Activated naive CD8-positive, alpha-beta T cell (primary cell): ENCODE results near the gene FRMD4A.
"Not testable (repeated sequence)": the region's sequence is repeated elsewhere in the genome, so short reads cannot be mapped to it uniquely, and the experiment has no call there.

Experiments
- H3K27ac Mint-ChIP-seq: one replicate; pipeline ENCODE4 v1.8.0; 2021; ENCODE audit warnings: mixed read lengths
- H3K27me3 Mint-ChIP-seq: one replicate; pipeline ENCODE4 v1.8.0; 2021; ENCODE audit warnings: mixed read lengths
- H3K36me3 Mint-ChIP-seq: one replicate; pipeline ENCODE4 v1.8.0; 2021; ENCODE audit warnings: mixed read lengths
- H3K4me1 Mint-ChIP-seq: one replicate; pipeline ENCODE4 v1.8.0; 2021; ENCODE audit warnings: low read depth, mixed read lengths
- H3K4me3 Mint-ChIP-seq: one replicate; pipeline ENCODE4 v1.8.0; 2021; ENCODE audit warnings: mild to moderate bottlenecking, mixed read lengths
- H3K9me3 Mint-ChIP-seq: one replicate; pipeline ENCODE4 v1.8.0; 2021; ENCODE audit warnings: low read depth, mixed read lengths

The FRMD4A gene

GRCh38 chr10:13938950-13939349 is 391.8 kb downstream of the FRMD4A start:
- Mint-ChIP-seq H3K4me1 (peaks cover 8% of the 10 kb centered on the region), H3K9me3 (no peaks in the 10 kb centered on the region), H3K27ac (no peak overlapping the region), H3K36me3 (no peaks in the 10 kb centered on the region), H3K27me3 (peaks cover 3% of the 10 kb centered on the region), H3K4me3 (no peak overlapping the region)

GRCh38 chr10:13936826-13937225 is 393.9 kb downstream of the FRMD4A start:
- Mint-ChIP-seq H3K4me3 (no peak overlapping the region), H3K4me1 (no peaks in the 10 kb centered on the region), H3K9me3 (no peaks in the 10 kb centered on the region), H3K27ac (no peak overlapping the region), H3K36me3 (no peaks in the 10 kb centered on the region), H3K27me3 (peaks cover 5% of the 10 kb centered on the region)

DNA sequence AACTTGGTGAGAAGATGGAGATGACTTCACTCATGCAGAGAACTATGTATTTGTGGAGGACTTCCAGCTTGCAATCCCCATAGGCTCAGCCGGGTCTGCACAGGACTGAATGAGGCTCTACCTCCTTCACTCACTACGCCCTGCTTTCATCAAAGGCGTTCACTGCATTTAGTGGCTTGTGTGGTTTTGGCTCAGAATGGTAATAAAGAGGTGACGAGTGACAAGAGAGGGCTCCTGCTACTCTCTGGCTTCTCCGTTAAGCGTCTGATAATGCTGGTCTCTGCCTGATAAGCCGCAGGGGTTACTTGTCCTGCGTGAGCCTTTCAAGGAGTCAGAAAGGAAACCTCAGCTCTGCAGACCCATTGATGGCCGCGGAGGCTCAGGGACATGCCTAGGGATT is 400.6 kb downstream of the FRMD4A start:
- peaks cover 13% of the 10 kb centered on the region for H3K4me1 Mint-ChIP-seq
- no peak overlapping the region for H3K27ac Mint-ChIP-seq
- peak overlapping the region; percentile 25 for H3K4me3 Mint-ChIP-seq
- no peaks in the 10 kb centered on the region for H3K9me3 Mint-ChIP-seq
- H3K36me3 Mint-ChIP-seq, result no peaks in the 10 kb centered on the region
- peaks cover 2% of the 10 kb centered on the region for H3K27me3 Mint-ChIP-seq

DNA sequence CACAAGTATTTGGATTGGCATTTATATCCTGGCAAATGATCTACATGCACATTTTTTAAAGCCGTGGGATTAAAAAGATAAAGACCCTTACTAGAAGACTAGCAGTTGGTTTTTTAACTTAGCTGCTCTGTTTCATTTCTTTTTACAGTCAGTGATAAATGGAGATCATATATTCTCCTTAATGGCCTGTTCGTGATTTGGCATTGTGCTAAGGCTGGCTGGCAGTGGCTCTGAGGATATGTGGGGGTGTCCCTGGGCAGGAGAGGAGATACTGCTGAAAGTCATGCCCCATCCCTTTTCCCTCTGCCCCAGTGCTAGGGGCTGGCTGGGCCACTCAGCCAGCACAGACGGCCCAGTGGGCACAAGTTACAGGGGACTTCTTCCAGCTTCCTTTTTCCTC is 402.3 kb downstream of the FRMD4A start:
- no peaks in the 10 kb centered on the region for H3K36me3 Mint-ChIP-seq
- peaks cover 13% of the 10 kb centered on the region for H3K4me1 Mint-ChIP-seq
- peaks cover 2% of the 10 kb centered on the region for H3K27me3 Mint-ChIP-seq
- no peak overlapping the region for H3K27ac Mint-ChIP-seq
- no peaks in the 10 kb centered on the region for H3K9me3 Mint-ChIP-seq
- no peak overlapping the region for H3K4me3 Mint-ChIP-seq

- Mint-ChIP-seq H3K27me3 (no peaks in the 10 kb centered on the region), H3K4me3 (no peak overlapping the region), H3K9me3 (no peaks in the 10 kb centered on the region), H3K27ac (no peak overlapping the region), H3K4me1 (peaks cover 13% of the 10 kb centered on the region), H3K36me3 (no peaks in the 10 kb centered on the region)
Observed at GRCh38 chr10:13925971-13926780, 404.5 kb downstream of the FRMD4A start.

GRCh38 chr10:13924040-13924725 is 406.5 kb downstream of the FRMD4A start:
- H3K27ac Mint-ChIP-seq, result no peak overlapping the region
- no peaks in the 10 kb centered on the region for H3K9me3 Mint-ChIP-seq
- H3K27me3 Mint-ChIP-seq, result no peaks in the 10 kb centered on the region
- H3K36me3 Mint-ChIP-seq, result no peaks in the 10 kb centered on the region
- no peak overlapping the region for H3K4me3 Mint-ChIP-seq
- peaks cover 6% of the 10 kb centered on the region for H3K4me1 Mint-ChIP-seq

DNA sequence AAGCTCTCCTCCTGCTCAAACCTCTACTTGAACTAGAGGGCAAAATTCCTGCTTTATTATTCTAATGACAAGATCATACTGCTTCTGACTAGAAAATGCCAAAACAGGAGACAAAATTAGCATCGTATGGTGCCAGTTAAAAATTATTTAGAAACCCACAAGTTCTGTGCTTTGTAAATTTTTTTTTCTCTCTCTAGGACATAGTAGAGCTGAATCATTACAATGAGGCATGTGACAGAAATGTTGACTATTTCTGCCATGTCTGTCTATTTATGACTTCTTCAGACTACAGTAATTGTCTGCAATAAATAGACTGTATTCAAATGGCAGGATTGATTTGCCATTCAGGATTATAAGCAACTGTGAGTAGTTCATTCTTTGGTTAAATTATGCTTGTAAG is 408.1 kb downstream of the FRMD4A start:
- no peaks in the 10 kb centered on the region for H3K9me3 Mint-ChIP-seq

DNA sequence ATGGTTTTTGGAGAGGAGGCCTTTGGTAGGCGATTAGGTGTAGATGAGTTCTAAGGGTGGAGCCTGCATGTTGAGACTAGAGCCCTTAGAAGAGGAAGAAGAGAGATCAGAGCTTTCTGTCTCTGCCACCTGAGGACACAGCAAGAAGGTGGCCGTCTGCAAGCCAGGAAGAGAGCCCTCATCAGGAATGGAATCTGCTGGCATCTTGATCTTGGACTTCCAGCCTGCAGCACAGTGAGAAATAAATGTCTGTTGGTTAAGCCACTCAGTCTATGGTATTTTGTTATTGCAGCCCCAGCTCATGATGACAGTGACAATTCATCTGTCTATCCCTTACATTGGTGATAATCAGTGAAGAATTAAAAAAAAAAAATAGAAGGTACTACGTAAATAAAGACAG is 408.8 kb downstream of the FRMD4A start:
- H3K27me3 Mint-ChIP-seq, result no peaks in the 10 kb centered on the region
- H3K27ac Mint-ChIP-seq, result no peak overlapping the region
- no peaks in the 10 kb centered on the region for H3K9me3 Mint-ChIP-seq
- H3K36me3 Mint-ChIP-seq, result peaks cover 2% of the 10 kb centered on the region
- H3K4me3 Mint-ChIP-seq, result no peak overlapping the region
- H3K4me1 Mint-ChIP-seq, result peaks cover 6% of the 10 kb centered on the region

More for the DNA sequence above, 408.1 kb downstream of the FRMD4A start:
- peaks cover under 1% of the 10 kb centered on the region for H3K36me3 Mint-ChIP-seq
- H3K4me1 Mint-ChIP-seq, result peaks cover 6% of the 10 kb centered on the region
- H3K4me3 Mint-ChIP-seq, result no peak overlapping the region
- H3K27me3 Mint-ChIP-seq, result no peaks in the 10 kb centered on the region
- no peak overlapping the region for H3K27ac Mint-ChIP-seq

DNA sequence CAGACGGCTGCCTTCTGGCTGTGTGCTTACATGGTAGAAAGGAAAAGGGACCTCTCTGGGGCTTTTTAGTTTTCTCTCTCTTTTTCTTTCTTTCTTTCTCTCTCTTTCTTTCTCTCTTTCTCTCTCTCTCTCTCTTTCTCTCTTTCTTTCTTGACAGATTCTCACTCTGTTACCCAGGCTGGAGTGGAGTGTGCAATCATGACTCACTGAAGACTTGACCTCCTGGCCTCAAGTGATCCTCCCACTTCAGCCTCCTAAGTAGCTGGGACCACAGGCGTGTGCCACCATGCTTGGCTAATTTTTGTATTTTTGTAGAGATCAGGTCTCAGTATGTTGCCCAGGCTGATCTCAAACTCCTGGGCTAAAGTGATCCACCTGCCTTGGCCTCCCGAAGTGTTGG is 409.6 kb downstream of the FRMD4A start:
- H3K36me3 Mint-ChIP-seq, H3K4me3 Mint-ChIP-seq, H3K27ac Mint-ChIP-seq, H3K9me3 Mint-ChIP-seq, H3K27me3 Mint-ChIP-seq, H3K4me1 Mint-ChIP-seq: not testable (repeated sequence)

DNA sequence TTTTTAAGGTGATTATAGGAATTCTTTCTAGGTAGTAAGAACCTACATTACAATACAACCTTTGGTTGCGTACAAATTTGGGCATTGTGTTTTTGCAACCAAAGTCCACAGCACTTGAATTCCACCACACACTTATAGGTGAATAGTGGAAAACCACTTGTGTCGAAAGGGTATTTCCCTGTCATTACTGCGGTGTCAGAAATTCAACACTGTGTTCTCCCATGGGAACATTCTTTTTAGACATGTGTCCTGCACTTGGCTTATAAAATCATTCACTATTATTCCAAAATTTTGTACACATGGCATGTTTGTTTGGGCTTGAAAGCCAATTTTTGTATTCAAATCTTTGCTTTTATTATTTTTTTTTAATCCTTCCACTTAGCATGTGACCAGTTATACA is 410.3 kb downstream of the FRMD4A start:
- Mint-ChIP-seq H3K27ac (no peak overlapping the region), H3K36me3 (peaks cover 2% of the 10 kb centered on the region), H3K4me3 (no peak overlapping the region), H3K4me1 (no peaks in the 10 kb centered on the region), H3K27me3 (no peaks in the 10 kb centered on the region), H3K9me3 (no peaks in the 10 kb centered on the region)

- no peak overlapping the region for H3K27ac Mint-ChIP-seq
- no peaks in the 10 kb centered on the region for H3K9me3 Mint-ChIP-seq
- H3K36me3 Mint-ChIP-seq, result peaks cover 2% of the 10 kb centered on the region
- no peaks in the 10 kb centered on the region for H3K4me1 Mint-ChIP-seq
- H3K27me3 Mint-ChIP-seq, result no peaks in the 10 kb centered on the region
- H3K4me3 Mint-ChIP-seq, result no peak overlapping the region
Observed at GRCh38 chr10:13920031-13920430, 410.7 kb downstream of the FRMD4A start.

DNA sequence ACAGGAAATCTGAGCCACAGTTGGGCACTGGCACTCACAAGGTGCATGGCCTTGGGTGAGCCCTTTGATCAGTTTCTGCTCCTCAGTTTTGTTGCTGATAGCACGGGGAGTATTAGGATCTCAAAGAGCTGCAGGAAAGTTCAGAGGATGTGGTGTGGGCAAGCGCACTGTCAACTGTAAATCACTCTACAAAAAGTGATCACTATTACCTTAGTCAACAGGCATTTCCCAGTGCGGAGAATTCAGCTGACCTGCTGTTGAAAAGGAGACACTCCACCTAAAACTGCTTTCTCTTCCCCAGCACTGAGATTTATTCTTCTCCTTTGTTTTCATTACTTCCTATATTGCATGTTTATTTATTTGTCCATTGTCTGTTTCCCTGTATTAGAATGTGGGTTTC is 412.9 kb downstream of the FRMD4A start:
- H3K27me3 Mint-ChIP-seq, result no peaks in the 10 kb centered on the region
- no peak overlapping the region for H3K27ac Mint-ChIP-seq
- no peaks in the 10 kb centered on the region for H3K4me1 Mint-ChIP-seq
- peaks cover 2% of the 10 kb centered on the region for H3K36me3 Mint-ChIP-seq
- no peaks in the 10 kb centered on the region for H3K9me3 Mint-ChIP-seq
- no peak overlapping the region for H3K4me3 Mint-ChIP-seq

DNA sequence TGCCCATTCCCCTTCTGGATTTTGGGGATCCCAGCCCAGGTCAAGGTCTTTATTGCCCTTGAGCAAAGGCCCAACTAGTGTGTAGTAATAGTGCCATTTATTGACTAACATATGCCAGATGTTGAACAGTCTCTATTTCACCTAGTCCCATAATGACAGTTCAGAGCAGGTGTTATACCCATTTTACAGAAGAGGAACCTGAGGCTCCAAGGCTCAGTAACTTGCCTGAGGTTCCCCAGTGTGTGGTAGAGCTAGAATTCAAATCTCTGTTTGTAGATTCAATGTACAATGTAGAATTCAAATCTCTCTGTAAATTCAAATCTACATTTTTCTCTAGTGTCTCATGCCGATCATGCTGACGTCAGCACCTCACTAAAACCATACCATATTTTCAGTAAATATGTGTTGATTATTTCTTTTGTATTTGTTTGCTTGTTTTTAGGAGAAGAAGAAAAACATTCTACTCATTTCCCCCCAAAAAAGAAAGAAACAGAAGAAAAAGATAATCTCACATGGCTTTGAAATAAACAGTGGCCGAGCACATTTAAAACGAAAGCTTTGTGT is 414.3 kb downstream of the FRMD4A start:
- Mint-ChIP-seq H3K36me3 (peaks cover 2% of the 10 kb centered on the region), H3K9me3 (no peaks in the 10 kb centered on the region), H3K4me1 (no peaks in the 10 kb centered on the region), H3K27ac (no peak overlapping the region), H3K4me3 (no peak overlapping the region), H3K27me3 (no peaks in the 10 kb centered on the region)

DNA sequence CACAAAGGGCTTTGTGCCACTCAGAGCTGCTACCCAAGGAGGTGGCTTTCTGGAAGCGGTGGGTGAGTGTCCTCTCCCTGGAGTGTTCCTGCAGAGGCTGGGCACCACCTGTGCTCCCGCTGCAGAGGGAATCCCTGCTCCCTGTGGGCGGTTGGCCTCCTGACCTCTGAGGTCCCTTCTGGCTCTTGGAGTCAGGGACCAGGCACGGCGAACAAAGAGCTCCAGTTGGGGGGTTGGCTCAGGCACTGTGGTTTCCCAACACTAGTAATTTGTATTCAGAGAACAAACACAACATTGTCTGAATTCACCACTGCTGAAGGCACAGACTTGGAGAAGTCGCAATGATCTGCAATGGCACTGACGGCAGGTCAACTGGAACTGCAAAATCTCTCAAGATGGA is 415.0 kb downstream of the FRMD4A start:
- no peaks in the 10 kb centered on the region for H3K4me1 Mint-ChIP-seq
- no peak overlapping the region for H3K4me3 Mint-ChIP-seq
- H3K27ac Mint-ChIP-seq, result no peak overlapping the region
- H3K36me3 Mint-ChIP-seq, result peaks cover 2% of the 10 kb centered on the region
- no peaks in the 10 kb centered on the region for H3K27me3 Mint-ChIP-seq
- no peaks in the 10 kb centered on the region for H3K9me3 Mint-ChIP-seq

DNA sequence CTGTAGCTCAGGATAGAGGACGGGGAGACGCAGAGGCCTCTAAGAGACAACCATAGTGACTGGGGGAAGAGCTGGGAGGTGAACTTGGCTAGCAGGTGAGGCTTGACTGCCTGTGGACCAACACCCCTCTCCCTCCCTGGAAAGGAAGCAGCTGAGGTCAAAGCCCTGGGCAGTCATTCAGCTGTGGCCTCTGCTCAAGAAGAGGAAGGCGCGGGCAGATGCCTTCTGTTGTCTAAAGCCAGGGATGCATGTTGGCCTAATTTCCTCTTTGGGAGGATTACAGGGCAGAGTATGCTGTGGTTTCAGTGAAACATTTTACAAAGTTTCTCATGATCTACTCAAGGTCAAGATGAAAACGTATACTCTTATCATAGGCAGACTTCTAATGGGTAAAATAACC is 416.8 kb downstream of the FRMD4A start:
- no peaks in the 10 kb centered on the region for H3K4me1 Mint-ChIP-seq
- H3K4me3 Mint-ChIP-seq, result no peak overlapping the region
- peaks cover 2% of the 10 kb centered on the region for H3K36me3 Mint-ChIP-seq
- H3K9me3 Mint-ChIP-seq, result no peaks in the 10 kb centered on the region
- no peaks in the 10 kb centered on the region for H3K27me3 Mint-ChIP-seq
- no peak overlapping the region for H3K27ac Mint-ChIP-seq
